HL-60 (cell line): ENCODE measurements around the gene NDUFAB1.

Source experiments
- CTCF ChIP-seq: IDR thresholded peaks from one replicate; pipeline ENCODE4 v1.5.1; 2011; ENCODE audit warnings: low read length, control low read depth, inconsistent platforms; ENCODE audit not compliant: insufficient read depth
- TF ChIP-seq, protein P1 (sequence below): IDR thresholded peaks from 2 replicates; pipeline ENCODE4 v1.6.1; 2012; ENCODE audit warnings: low read depth; ENCODE audit not compliant: insufficient replicate concordance

DNA sequence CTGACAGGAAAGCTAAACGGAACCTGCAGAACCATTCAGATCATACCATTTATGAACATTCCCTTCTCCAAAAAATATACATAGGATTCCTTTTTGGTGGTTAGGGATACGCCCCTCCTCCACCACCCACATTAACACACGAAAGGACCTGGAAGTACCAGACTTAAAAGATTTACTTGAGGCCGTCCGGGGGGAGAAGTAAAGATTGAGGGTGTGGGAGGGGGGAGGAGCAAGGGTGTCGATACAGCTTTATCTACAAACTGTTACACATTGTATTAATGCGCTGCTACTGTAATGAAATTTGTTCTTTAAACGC lies 44.5 kb upstream of the NDUFAB1 start:
- no peak for TF ChIP-seq CTCF
- TF ChIP-seq, protein P1, sequence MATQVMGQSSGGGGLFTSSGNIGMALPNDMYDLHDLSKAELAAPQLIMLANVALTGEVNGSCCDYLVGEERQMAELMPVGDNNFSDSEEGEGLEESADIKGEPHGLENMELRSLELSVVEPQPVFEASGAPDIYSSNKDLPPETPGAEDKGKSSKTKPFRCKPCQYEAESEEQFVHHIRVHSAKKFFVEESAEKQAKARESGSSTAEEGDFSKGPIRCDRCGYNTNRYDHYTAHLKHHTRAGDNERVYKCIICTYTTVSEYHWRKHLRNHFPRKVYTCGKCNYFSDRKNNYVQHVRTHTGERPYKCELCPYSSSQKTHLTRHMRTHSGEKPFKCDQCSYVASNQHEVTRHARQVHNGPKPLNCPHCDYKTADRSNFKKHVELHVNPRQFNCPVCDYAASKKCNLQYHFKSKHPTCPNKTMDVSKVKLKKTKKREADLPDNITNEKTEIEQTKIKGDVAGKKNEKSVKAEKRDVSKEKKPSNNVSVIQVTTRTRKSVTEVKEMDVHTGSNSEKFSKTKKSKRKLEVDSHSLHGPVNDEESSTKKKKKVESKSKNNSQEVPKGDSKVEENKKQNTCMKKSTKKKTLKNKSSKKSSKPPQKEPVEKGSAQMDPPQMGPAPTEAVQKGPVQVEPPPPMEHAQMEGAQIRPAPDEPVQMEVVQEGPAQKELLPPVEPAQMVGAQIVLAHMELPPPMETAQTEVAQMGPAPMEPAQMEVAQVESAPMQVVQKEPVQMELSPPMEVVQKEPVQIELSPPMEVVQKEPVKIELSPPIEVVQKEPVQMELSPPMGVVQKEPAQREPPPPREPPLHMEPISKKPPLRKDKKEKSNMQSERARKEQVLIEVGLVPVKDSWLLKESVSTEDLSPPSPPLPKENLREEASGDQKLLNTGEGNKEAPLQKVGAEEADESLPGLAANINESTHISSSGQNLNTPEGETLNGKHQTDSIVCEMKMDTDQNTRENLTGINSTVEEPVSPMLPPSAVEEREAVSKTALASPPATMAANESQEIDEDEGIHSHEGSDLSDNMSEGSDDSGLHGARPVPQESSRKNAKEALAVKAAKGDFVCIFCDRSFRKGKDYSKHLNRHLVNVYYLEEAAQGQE, result no peak
